GM21367 (cell line): ENCODE data around the gene SHROOM3.

Experiments used
- ATAC-seq: cut with Tn5 transposase; IDR thresholded peaks from one replicate; pipeline ENCODE4 v1.9.1; 2021; ENCODE audit not compliant: unreplicated experiment

The SHROOM3 gene

GRCh38 chr4:76620723-76621468, 185.9 kb downstream of the SHROOM3 start:
- ATAC-seq, result no peak

GRCh38 chr4:76622126-76622525, 187.1 kb downstream of the SHROOM3 start:
- ATAC-seq, result no peak

DNA sequence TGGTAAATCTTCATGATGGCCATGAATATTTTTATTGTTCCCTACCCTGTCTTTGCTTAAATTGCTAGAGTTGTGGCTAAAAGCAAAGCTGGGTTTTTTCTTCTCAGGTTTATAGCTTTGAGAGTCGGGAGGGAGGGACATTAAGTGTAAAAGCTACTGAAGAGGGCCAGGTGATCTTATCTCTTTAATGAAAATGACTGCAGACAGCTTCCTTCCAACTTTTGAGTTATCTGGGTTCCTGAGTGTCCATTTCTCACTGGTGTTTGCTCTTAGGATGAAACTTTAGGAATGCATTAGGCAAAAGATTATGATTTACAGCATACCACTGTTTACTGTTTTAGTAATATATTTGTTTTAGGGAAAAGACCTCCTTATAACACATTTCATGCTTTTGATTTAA, 187.7 kb downstream of the SHROOM3 start:
- ATAC-seq, result no peak

- ATAC-seq, result no peak
Measured at GRCh38 chr4:76623217-76624045, 188.4 kb downstream of the SHROOM3 start.

DNA sequence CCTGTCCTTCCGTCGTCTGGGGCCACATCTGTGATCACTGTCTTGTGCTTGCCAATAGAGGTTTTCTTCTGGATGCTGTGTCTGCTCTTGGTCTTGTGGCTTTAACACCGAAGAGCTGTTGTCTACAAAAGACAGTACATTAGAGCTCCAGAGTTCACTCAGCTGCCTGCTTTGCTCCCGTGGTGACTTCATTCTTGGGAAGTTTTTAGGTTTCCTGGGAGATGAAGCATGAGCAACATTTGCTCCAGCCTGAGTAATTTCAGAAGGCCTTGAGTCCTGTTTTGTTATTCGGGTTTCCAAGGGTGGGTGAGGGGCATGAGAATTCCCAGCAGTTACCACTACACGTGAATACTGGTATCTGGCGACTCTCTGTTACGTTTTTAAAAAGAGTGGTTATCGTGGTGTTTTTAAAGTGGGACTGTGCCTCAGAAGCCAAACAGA, 189.2 kb downstream of the SHROOM3 start:
- ATAC-seq, result no peak

- ATAC-seq, result no peak
Measured at GRCh38 chr4:76624931-76625715, 190.1 kb downstream of the SHROOM3 start.

DNA sequence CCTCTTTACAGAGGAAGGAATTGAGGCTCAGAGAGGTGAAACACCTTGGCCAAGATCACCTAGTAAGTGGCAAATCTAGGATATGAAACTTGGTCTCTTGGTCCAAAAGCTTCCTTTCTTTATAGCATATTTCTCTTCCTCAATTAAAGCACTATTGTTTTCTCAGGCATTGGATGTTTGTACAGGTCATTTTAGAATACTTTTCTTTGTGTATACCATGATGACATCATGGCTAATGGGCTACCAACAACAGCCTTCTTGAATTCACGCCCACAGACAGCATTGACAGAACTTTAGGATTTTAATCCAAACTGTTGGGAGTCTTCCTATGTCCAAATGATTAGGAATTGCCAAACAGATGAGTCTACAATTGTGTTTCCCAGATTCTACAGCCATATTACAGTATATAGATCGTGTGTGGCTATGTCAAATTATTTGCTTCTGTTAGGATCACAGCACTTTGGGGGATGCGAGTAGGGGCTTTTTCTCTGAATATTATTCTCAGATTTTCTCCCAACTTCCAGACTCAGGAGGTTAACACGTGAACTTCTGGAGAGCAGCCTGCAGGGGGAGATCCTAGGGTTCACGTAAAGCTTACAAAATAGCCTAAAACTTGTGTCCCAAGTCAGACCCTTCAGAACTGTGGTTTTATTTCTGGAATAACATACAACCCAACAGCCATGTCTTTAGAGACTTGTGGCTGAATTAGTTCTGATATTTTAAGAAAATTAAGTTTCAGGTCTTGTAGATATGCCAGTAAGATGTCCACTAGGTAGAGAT, 191.8 kb downstream of the SHROOM3 start:
- ATAC-seq, result no peak

DNA sequence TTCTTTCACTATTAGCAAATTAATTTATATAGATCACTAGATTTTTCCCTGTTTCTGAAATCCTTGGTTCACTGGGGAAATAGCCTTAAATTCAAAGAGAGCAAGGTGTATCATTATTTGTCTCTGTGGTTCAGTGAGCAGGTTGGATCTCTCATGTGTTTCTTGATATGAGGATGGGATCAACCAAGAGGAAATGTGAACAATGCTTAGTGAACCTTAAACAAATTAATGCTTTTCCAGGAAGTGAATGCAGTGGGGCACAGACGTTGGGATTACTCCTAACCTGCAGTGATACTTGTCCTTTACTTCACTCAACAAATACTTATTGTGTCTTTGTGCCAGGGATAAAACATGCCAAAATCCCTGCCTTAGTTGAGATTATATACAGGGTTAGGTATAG, 193.2 kb downstream of the SHROOM3 start:
- ATAC-seq, result no peak

GRCh38 chr4:76630741-76631140, 195.7 kb downstream of the SHROOM3 start:
- no peak for ATAC-seq

DNA sequence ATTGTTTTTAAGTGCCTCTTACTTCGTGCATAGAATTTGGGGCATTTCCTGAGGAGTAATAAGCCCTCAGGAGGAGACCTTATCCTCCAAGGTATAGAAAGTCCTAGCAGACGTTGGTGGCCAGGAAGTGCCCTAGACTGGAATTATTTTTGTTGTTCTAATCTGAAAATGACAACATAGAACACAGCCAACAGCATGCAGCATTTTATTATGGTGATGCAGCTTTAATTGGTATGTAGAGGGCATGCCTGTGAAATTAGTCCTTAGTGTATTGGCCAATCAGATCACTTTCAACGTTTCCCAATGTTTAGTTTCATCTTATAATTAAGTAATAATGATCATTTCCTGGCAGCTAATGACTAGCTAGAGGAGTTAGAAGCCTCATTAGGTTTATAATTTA, 199.2 kb downstream of the SHROOM3 start:
- ATAC-seq, result no peak

GRCh38 chr4:76637712-76638361, 202.8 kb downstream of the SHROOM3 start:
- no peak for ATAC-seq

DNA sequence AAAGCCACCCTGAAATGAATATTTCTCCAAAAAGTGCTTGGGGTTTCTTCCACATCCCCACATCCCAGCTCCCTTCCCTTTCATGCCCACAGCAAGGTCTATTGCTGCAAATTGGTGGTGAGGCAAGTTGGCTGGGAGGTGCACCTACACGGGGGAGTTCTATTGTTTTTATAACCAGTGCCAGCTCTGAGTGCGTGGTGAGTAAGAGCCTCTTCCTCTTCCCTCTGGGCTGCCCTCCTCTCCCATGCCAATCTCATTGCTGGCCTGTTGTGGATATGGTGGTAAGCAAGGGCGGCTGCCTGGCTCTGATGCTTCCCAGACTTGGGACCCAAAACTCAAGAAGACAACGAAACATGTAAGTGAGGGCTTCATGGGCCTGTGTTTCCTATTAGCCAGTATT, 204.3 kb downstream of the SHROOM3 start:
- ATAC-seq, result no peak

GRCh38 chr4:76640353-76640910, 205.4 kb downstream of the SHROOM3 start:
- no peak for ATAC-seq

- ATAC-seq, result no peak
Measured at GRCh38 chr4:76641351-76641750, 206.3 kb downstream of the SHROOM3 start.

- no peak for ATAC-seq
Measured at GRCh38 chr4:76641758-76642157, 206.7 kb downstream of the SHROOM3 start.

DNA sequence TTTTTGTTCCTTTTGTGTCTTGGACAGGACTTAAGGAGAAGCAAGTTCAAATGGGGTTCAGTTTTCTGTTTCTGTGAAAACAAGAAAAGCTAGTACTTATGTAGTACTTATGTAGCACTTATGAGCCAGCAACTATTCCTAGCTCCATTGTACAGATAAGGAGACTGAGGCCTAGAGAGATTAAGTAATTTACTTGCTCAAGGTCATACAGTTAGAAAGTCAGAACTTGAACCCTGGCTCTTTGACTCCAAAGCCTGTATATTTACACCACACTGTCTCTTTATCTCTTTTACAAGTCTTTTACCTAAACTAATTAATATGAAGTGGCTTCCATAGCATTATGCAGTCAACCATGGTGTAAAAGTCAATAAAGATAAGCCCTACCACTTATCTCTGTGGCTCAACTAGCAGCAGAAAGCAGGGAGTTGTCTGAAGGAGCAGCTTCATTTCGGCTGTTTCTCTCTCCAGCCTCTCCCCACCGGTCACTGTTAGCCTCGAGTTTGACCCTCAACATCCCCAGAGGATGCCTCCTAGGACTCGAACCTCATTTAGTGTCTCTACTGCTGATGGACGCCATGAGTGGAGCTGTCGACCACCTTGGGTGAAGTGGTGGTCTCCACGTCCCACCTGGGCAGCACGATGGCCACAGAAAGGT, 209.9 kb downstream of the SHROOM3 start:
- ATAC-seq, result no peak

DNA sequence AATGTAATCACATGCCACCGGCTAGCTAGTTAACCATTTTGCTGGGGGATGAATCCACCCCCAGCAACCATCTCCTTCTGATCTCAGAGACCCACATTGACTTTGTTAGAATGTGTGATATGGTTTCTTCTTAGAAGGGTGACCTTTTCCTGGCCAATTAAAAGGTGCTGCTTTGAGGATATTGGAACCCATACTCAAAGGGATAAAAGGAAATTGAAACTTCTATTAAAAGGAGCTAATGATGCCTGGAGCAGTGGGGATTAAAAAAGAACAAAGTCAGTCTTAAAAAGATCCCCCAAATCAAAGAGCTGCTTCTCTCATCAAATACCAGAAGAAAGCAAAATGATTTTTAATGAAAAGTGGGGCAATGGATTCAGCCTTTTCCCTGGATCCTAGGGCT, 214.1 kb downstream of the SHROOM3 start:
- no peak for ATAC-seq

GRCh38 chr4:76651616-76652015, 216.6 kb downstream of the SHROOM3 start:
- no peak for ATAC-seq

DNA sequence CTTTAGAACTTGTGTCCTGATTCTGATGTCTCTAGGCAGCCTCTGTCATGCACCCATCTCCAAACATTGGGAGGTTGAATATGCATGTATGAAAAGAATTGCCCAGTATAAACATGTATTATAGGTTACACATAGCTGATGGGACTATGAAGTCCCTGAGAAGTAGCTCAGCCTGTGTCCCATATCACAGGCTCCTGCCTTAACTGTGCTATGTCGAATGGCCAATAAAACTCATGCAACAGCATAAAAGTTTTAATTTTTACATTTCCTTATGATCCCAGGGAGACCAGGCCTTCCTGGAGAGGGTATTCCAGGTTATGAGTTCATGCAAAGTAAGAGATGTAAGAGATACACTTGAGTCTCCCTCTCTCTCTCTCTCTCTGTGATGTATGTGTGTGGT, 217.4 kb downstream of the SHROOM3 start:
- ATAC-seq, result no peak
